ENCODE data around the gene RPS6KL1. TPM values are rescaled to one million over a fixed set of nuclear protein-coding genes. Genes with fewer than 3 reads are reported as not detected.
"Not testable (repeated sequence)": the region's sequence is repeated elsewhere in the genome, so short reads cannot be mapped to it uniquely, and the experiment has no call there.

The RPS6KL1 gene
- total RNA-seq, 1 experiment from 2014 or later = 2.9 TPM

GRCh38 chr14:74940956-74941565, 18.0 kb upstream of the RPS6KL1 start:
- in situ Hi-C loops (cut with HindIII; ENCODE audit: low pct_unique_long_range_greater_than_20kb, low sequenced_read_pairs) = no loop called here
- no peak for DNase-seq (ENCODE audit: low read depth)

- in situ Hi-C loops (cut with HindIII; ENCODE audit: low pct_unique_long_range_greater_than_20kb, low sequenced_read_pairs) = no loop called here
- DNase-seq (ENCODE audit: low read depth) = no peak
Measured at GRCh38 chr14:74938531-74939495, 15.8 kb upstream of the RPS6KL1 start.

- in situ Hi-C loops (cut with HindIII; ENCODE audit: low pct_unique_long_range_greater_than_20kb, low sequenced_read_pairs) = no loop called here
- no peak for DNase-seq (ENCODE audit: low read depth)
Measured at GRCh38 chr14:74937171-74937570, 14.1 kb upstream of the RPS6KL1 start.

GRCh38 chr14:74936731-74937130, 13.7 kb upstream of the RPS6KL1 start:
- DNase-seq (ENCODE audit: low read depth) = no peak
- in situ Hi-C loops (cut with HindIII; ENCODE audit: low pct_unique_long_range_greater_than_20kb, low sequenced_read_pairs) = no loop called here

GRCh38 chr14:74936151-74936550, 13.1 kb upstream of the RPS6KL1 start:
- in situ Hi-C loops (cut with HindIII; ENCODE audit: low pct_unique_long_range_greater_than_20kb, low sequenced_read_pairs) = no loop called here

GRCh38 chr14:74935360-74935680, 12.3 kb upstream of the RPS6KL1 start:
- in situ Hi-C loops (cut with HindIII; ENCODE audit: low pct_unique_long_range_greater_than_20kb, low sequenced_read_pairs) = no loop called here
- no peak for DNase-seq (ENCODE audit: low read depth)

More at GRCh38 chr14:74936151-74936550, 13.1 kb upstream of the RPS6KL1 start:
- no peak for DNase-seq (ENCODE audit: low read depth)

- no peak for DNase-seq (ENCODE audit: low read depth)
- in situ Hi-C loops (cut with HindIII; ENCODE audit: low pct_unique_long_range_greater_than_20kb, low sequenced_read_pairs) = no loop called here
Measured at GRCh38 chr14:74934476-74935359, 11.7 kb upstream of the RPS6KL1 start.

- no peak for DNase-seq (ENCODE audit: low read depth)
- in situ Hi-C loops (cut with HindIII; ENCODE audit: low pct_unique_long_range_greater_than_20kb, low sequenced_read_pairs) = no loop called here
Measured at GRCh38 chr14:74934041-74934440, 11.0 kb upstream of the RPS6KL1 start.

- in situ Hi-C loops (cut with HindIII; ENCODE audit: low pct_unique_long_range_greater_than_20kb, low sequenced_read_pairs); DNase-seq (ENCODE audit: low read depth): not testable (repeated sequence)
Measured at GRCh38 chr14:74932936-74933335, 9.9 kb upstream of the RPS6KL1 start.

GRCh38 chr14:74932401-74932901, 9.4 kb upstream of the RPS6KL1 start:
- no peak for DNase-seq (ENCODE audit: low read depth)
- in situ Hi-C loops (cut with HindIII; ENCODE audit: low pct_unique_long_range_greater_than_20kb, low sequenced_read_pairs) = no loop called here

- DNase-seq (ENCODE audit: low read depth); in situ Hi-C loops (cut with HindIII; ENCODE audit: low pct_unique_long_range_greater_than_20kb, low sequenced_read_pairs): not testable (repeated sequence)
Measured at GRCh38 chr14:74931744-74932143, 8.7 kb upstream of the RPS6KL1 start.

- in situ Hi-C loops (cut with HindIII; ENCODE audit: low pct_unique_long_range_greater_than_20kb, low sequenced_read_pairs) = no loop called here
- no peak for DNase-seq (ENCODE audit: low read depth)
Measured at GRCh38 chr14:74929242-74929641, 6.2 kb upstream of the RPS6KL1 start.

GRCh38 chr14:74927225-74927624, 4.2 kb upstream of the RPS6KL1 start:
- in situ Hi-C loops (cut with HindIII; ENCODE audit: low pct_unique_long_range_greater_than_20kb, low sequenced_read_pairs) = no loop called here
- no peak for DNase-seq (ENCODE audit: low read depth)

GRCh38 chr14:74924061-74924460, 1.0 kb upstream of the RPS6KL1 start:
- DNase-seq (ENCODE audit: low read depth) = no peak
- in situ Hi-C loops (cut with HindIII; ENCODE audit: low pct_unique_long_range_greater_than_20kb, low sequenced_read_pairs) = no loop called here

- in situ Hi-C loops (cut with HindIII; ENCODE audit: low pct_unique_long_range_greater_than_20kb, low sequenced_read_pairs) = no loop called here
- DNase-seq (ENCODE audit: low read depth) = no peak
Measured at GRCh38 chr14:74921987-74922751, 891 bp downstream of the RPS6KL1 start.

- DNase-seq (ENCODE audit: low read depth) = no peak
- in situ Hi-C loops (cut with HindIII; ENCODE audit: low pct_unique_long_range_greater_than_20kb, low sequenced_read_pairs) = no loop called here
Measured at GRCh38 chr14:74921053-74921620, 1.9 kb downstream of the RPS6KL1 start.

- in situ Hi-C loops (cut with HindIII; ENCODE audit: low pct_unique_long_range_greater_than_20kb, low sequenced_read_pairs) = no loop called here
- DNase-seq (ENCODE audit: low read depth) = no peak
Measured at GRCh38 chr14:74920281-74920680, 2.8 kb downstream of the RPS6KL1 start.

Data from Caki2 (cell line).